Epithelial cell of prostate (primary cell): ENCODE data around the gene MIGA2.

Source experiments
- DNase-seq: peaks from one replicate; pipeline ENCODE4 v3.0.0-alpha.2; 2011; ENCODE audit warnings: low read depth, low spot score
- H3K27ac ChIP-seq: fragments of 450-650 bp; 2 replicates; pipeline ENCODE4 v1.5.1; 2017; ENCODE audit warnings: mild to moderate bottlenecking

Gene MIGA2

GRCh38 chr9:129094387-129095169, 58.2 kb downstream of the MIGA2 start:
- H3K27ac ChIP-seq: no peak overlapping the region
- DNase-seq: no peak

- H3K27ac ChIP-seq: no peak overlapping the region
- no peak for DNase-seq
Observed at GRCh38 chr9:129095170-129095667, 58.8 kb downstream of the MIGA2 start.

GRCh38 chr9:129095908-129096307, 59.5 kb downstream of the MIGA2 start:
- no peak overlapping the region for H3K27ac ChIP-seq
- no peak for DNase-seq

GRCh38 chr9:129097671-129098306, 61.4 kb downstream of the MIGA2 start:
- no peak for DNase-seq
- H3K27ac ChIP-seq: no peak overlapping the region

- DNase-seq: no peak
- H3K27ac ChIP-seq: no peak overlapping the region
Observed at GRCh38 chr9:129098328-129098727, 61.9 kb downstream of the MIGA2 start.

GRCh38 chr9:129100383-129101169, 64.2 kb downstream of the MIGA2 start:
- DNase-seq: no peak
- no peak overlapping the region for H3K27ac ChIP-seq

GRCh38 chr9:129101279-129101678, 64.9 kb downstream of the MIGA2 start:
- DNase-seq: no peak
- H3K27ac ChIP-seq: no peak overlapping the region

- H3K27ac ChIP-seq: no peak overlapping the region
- DNase-seq: no peak
Observed at GRCh38 chr9:129102095-129102525, 65.7 kb downstream of the MIGA2 start.

GRCh38 chr9:129102791-129103594, 66.6 kb downstream of the MIGA2 start:
- no peak overlapping the region for H3K27ac ChIP-seq
- no peak for DNase-seq

GRCh38 chr9:129103595-129103965, 67.2 kb downstream of the MIGA2 start:
- no peak for DNase-seq
- no peak overlapping the region for H3K27ac ChIP-seq

- no peak for DNase-seq
Observed at GRCh38 chr9:129104051-129104450, 67.6 kb downstream of the MIGA2 start.

GRCh38 chr9:129105857-129106694, 69.7 kb downstream of the MIGA2 start:
- H3K27ac ChIP-seq: no peak overlapping the region
- no peak for DNase-seq

More at GRCh38 chr9:129104051-129104450, 67.6 kb downstream of the MIGA2 start:
- H3K27ac ChIP-seq: no peak overlapping the region

- DNase-seq: no peak
- H3K27ac ChIP-seq: no peak overlapping the region
Observed at GRCh38 chr9:129107651-129108050, 71.2 kb downstream of the MIGA2 start.

- H3K27ac ChIP-seq: no peak overlapping the region
- DNase-seq: no peak
Observed at GRCh38 chr9:129108083-129108804, 71.8 kb downstream of the MIGA2 start.

GRCh38 chr9:129108805-129109536, 72.5 kb downstream of the MIGA2 start:
- no peak for DNase-seq
- H3K27ac ChIP-seq: no peak overlapping the region

GRCh38 chr9:129109537-129109903, 73.1 kb downstream of the MIGA2 start:
- H3K27ac ChIP-seq: no peak overlapping the region
- DNase-seq: no peak

GRCh38 chr9:129109952-129110739, 73.7 kb downstream of the MIGA2 start:
- peak overlapping the region; percentile 82 for H3K27ac ChIP-seq
- no peak for DNase-seq
